ENCODE results near the gene SLC16A12. TPM values are rescaled to one million over a fixed set of nuclear protein-coding genes. Genes with fewer than 3 reads are reported as not detected.
"Not testable (repeated sequence)": the region's sequence is repeated elsewhere in the genome, so short reads cannot be mapped to it uniquely, and the experiment has no call there.

The SLC16A12 gene
- total RNA-seq, 3 donors from 2014 or later: not detected

- H3K27me3 Mint-ChIP-seq (ENCODE audit: low read depth): peaks cover 17% of the 10 kb centered on the region
- H3K4me1 Mint-ChIP-seq (ENCODE audit: low read depth): no peaks in the 10 kb centered on the region
- no peak overlapping the region for H3K4me3 Mint-ChIP-seq
- H3K9me3 Mint-ChIP-seq: no peaks in the 10 kb centered on the region
- ATAC-seq: no peak
- no peaks in the 10 kb centered on the region for H3K36me3 Mint-ChIP-seq (ENCODE audit: insufficient read depth)
- no peak for DNase-seq
Measured at GRCh38 chr10:89458784-89459183, 76.6 kb downstream of the SLC16A12 start.

DNA sequence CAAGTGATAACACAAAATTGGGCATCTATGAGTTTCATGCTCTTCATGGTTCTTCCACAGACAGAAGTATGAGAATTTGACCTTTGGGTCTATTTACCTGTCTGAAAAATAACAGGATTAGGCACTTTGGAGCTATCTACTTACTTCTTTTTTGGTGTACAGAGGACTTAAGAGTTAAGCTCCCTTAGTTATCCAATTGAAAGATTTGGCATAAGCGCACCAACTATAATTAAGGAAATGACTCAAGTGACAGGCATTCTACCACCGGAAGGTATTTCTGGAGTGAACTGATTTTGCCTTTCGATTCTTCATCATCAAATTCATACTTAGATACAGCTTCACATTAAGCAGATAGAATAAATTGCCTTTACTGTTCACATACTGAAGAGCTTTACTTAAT is 77.1 kb downstream of the SLC16A12 start:
- H3K27me3 Mint-ChIP-seq (ENCODE audit: low read depth): peaks cover 17% of the 10 kb centered on the region
- DNase-seq: no peak
- no peaks in the 10 kb centered on the region for H3K36me3 Mint-ChIP-seq (ENCODE audit: insufficient read depth)

DNA sequence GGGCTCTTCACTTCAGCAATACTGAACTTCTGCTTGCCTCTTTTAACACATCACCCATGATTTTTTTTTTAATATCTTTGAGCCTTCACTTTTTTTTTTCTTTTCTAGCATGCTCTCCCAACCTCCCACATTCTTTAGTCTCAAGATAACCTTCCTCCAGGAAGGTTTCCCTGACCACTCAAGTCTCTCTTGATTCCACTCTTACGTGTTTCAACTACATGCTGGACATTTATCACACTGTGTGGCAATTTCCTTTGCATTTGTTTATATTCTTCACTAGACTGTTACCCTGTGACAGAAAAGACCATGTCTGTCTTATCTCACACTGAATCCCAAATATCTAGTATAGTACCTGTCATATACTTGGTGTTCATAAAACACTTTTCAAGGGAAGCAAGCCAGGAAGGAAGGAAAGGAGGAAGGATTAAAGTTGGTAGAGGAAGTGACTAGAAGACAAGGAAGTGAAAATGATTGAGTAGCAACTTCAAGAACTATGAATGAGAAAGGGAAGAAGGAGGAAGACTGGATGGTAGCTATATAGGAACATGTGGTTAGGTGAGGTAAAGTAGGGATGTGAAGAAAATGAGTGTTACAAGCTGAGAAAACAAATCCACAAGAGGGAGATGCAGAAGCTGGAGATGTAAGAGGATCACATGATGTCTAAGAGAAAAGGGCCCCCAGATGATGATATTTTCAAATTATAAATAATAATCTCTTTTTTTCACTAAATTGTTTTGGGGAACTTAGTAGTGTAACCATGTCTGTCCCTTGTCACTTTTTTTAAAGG is 80.6 kb downstream of the SLC16A12 start:
- no peak for ATAC-seq
- H3K4me1 Mint-ChIP-seq (ENCODE audit: low read depth): no peaks in the 10 kb centered on the region
- H3K27me3 Mint-ChIP-seq (ENCODE audit: low read depth): peaks cover 14% of the 10 kb centered on the region
- no peaks in the 10 kb centered on the region for H3K36me3 Mint-ChIP-seq (ENCODE audit: insufficient read depth)
- H3K4me3 Mint-ChIP-seq: no peak overlapping the region
- no peak for DNase-seq
- no peaks in the 10 kb centered on the region for H3K9me3 Mint-ChIP-seq

More for the DNA sequence above, 77.1 kb downstream of the SLC16A12 start:
- no peak for ATAC-seq
- no peaks in the 10 kb centered on the region for H3K9me3 Mint-ChIP-seq
- H3K4me1 Mint-ChIP-seq (ENCODE audit: low read depth): no peaks in the 10 kb centered on the region
- no peak overlapping the region for H3K4me3 Mint-ChIP-seq

DNA sequence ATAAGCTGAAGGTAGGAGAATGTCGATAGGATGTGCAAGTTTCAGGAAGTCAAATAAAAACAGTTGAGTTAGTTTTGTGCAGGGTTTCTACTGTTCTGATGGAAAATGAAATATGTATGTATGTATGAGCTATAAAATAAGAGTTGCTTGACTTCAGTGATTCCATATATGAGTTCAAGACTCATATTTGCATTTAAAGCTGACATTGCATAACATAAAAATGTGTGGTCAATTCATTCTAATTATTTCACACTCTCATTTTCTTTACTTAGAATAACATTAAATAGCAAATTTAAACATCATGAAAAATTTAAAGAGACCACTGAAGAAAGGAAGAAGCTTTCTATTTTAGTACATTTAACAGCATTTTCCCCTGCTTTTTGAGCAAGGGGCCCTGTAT is 83.2 kb downstream of the SLC16A12 start:
- DNase-seq: no peak
- H3K9me3 Mint-ChIP-seq: no peaks in the 10 kb centered on the region
- H3K4me3 Mint-ChIP-seq: no peak overlapping the region
- peaks cover 9% of the 10 kb centered on the region for H3K27me3 Mint-ChIP-seq (ENCODE audit: low read depth)
- no peaks in the 10 kb centered on the region for H3K4me1 Mint-ChIP-seq (ENCODE audit: low read depth)
- no peaks in the 10 kb centered on the region for H3K36me3 Mint-ChIP-seq (ENCODE audit: insufficient read depth)
- ATAC-seq: no peak

DNA sequence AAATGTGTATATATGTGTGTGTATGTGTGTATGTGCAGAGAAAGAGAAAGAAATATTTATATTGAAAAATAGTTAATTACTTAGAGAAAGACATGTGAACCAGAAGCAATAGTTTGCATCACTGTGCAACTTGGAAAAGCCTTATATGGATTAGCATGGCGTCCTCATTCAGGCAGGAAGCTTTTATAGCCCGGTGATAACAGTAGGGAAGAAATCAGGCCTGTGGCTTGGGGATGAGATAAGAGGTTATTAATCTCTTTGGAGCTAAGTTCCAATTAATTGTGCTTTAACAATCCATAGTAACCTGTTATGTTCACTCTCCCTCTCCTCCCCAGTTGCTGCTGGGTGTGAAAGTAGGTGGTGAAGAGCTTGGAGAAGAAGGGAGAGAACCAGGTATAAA is 84.5 kb downstream of the SLC16A12 start:
- Mint-ChIP-seq H3K36me3 (ENCODE audit: insufficient read depth) (no peaks in the 10 kb centered on the region), H3K9me3 (peaks cover 3% of the 10 kb centered on the region), H3K4me3 (no peak overlapping the region), H3K4me1 (ENCODE audit: low read depth) (no peaks in the 10 kb centered on the region), H3K27me3 (ENCODE audit: low read depth) (peaks cover 5% of the 10 kb centered on the region)
- ATAC-seq (no peak), DNase-seq (no peak)

DNA sequence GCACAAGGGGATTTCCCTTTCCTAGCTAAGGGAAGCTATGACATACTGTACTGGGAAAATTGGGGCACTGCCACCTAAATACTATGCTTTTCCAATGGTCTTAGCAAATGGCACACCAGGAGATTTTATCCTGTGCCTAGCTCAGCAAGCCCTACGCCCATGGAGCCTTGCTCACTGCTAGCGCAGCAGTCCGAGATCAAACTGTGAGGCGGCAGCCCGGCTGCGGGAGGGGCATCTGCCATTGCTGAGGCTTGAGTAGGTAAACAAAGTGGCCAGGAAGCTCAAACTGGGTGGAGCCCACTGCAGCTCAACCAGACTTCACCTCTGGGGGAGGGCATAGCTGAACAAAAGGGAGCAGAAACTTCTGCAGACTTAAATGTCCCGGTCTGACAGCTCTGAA is 90.6 kb downstream of the SLC16A12 start:
- H3K4me3 Mint-ChIP-seq, ATAC-seq: not testable (repeated sequence)
- H3K27me3 Mint-ChIP-seq (ENCODE audit: low read depth): peaks cover 16% of the 10 kb centered on the region

DNA sequence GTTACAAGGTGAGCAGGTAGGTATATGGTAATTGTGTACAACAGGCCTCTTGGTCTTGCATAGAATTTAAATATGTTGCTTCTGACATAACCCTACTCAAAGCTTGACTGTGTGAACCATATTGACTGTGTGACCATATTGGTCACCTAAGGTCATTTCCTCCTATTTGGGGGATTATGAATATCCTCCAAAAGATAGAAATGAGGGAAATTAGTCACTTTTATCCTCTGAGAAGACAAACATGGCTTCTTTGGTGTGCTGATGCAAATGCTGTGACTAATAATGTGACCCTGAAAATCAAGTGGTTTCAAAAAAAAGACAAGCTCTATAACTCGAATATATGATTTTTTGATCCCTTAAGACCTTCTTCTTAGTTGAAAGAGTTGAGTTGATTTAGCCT is 93.1 kb downstream of the SLC16A12 start:
- DNase-seq (no peak), ATAC-seq (no peak)
- Mint-ChIP-seq H3K9me3 (peaks cover 7% of the 10 kb centered on the region), H3K36me3 (ENCODE audit: insufficient read depth) (no peaks in the 10 kb centered on the region), H3K4me1 (ENCODE audit: low read depth) (no peaks in the 10 kb centered on the region), H3K4me3 (no peak overlapping the region), H3K27me3 (ENCODE audit: low read depth) (peaks cover 24% of the 10 kb centered on the region)

More for the DNA sequence above, 90.6 kb downstream of the SLC16A12 start:
- not testable (repeated sequence) for DNase-seq; H3K36me3 Mint-ChIP-seq (ENCODE audit: insufficient read depth); H3K4me1 Mint-ChIP-seq (ENCODE audit: low read depth); H3K9me3 Mint-ChIP-seq

DNA sequence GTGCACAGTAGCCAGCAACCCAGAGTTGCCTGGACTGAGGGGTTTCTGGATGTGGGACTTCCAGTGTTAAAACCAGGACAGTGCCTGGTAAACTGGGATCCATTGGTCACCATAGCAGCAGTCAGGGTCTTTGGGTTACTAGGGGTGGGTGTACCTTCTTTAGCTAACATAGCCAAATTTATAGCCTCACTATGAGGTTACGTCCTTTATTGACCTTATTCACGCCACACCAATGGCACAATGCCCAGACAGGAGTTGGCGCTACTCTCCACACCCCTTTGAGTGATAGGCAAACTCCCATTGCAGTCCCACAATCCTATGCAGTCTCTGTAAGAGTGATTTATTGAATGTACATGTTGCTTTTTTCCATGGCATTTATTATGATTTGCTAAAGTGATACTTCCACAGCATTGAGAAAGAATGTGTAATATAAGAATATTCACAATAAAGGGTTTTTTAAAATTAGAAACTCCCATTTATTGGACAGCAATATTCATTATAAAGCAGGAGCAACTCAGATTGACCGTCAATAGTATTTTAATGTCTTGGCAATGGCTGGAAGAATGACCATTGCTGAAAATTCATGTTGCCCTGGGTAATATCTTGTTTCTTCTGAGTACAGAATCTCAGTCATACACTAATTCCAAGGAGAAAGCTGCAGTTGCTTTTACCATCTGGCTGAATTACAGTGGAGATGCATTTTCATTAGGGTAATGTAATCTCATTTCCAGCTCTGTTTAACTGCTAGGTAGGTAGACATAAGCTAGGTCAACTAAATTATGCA is 95.0 kb downstream of the SLC16A12 start:
- Mint-ChIP-seq H3K36me3 (ENCODE audit: insufficient read depth) (no peaks in the 10 kb centered on the region), H3K27me3 (ENCODE audit: low read depth) (peaks cover 35% of the 10 kb centered on the region)

GRCh38 chr10:89438525-89438924 is 96.9 kb downstream of the SLC16A12 start:
- no peaks in the 10 kb centered on the region for H3K9me3 Mint-ChIP-seq
- DNase-seq: no peak
- no peak for ATAC-seq
- no peak overlapping the region for H3K4me3 Mint-ChIP-seq
- H3K4me1 Mint-ChIP-seq (ENCODE audit: low read depth): no peaks in the 10 kb centered on the region
- H3K36me3 Mint-ChIP-seq (ENCODE audit: insufficient read depth): no peaks in the 10 kb centered on the region
- peaks cover 32% of the 10 kb centered on the region for H3K27me3 Mint-ChIP-seq (ENCODE audit: low read depth)

More for the DNA sequence above, 95.0 kb downstream of the SLC16A12 start:
- no peak overlapping the region for H3K4me3 Mint-ChIP-seq
- ATAC-seq (no peak), DNase-seq (no peak)
- no peaks in the 10 kb centered on the region for H3K9me3 Mint-ChIP-seq
- no peaks in the 10 kb centered on the region for H3K4me1 Mint-ChIP-seq (ENCODE audit: low read depth)

DNA sequence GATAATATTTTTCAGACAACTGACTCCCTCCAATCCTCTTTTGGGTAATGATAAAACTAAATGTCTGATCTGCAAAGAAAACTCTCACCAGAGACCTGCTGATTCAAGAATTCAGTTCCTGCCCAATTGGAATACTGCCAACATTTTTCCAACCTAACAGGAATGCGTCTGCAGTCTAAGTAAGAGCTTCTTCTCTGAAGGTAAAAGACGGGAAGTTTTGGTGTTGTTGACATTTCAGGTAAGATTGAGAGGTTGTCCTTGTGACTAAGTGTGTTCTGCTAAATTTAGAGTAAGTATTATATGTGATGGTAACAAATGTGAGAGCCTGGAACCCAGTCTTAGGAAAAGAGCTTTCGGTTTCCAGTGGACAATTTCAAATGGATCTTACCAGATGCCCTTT is 103.4 kb downstream of the SLC16A12 start:
- DNase-seq: no peak
- no peaks in the 10 kb centered on the region for H3K9me3 Mint-ChIP-seq
- H3K36me3 Mint-ChIP-seq (ENCODE audit: insufficient read depth): no peaks in the 10 kb centered on the region
- H3K4me1 Mint-ChIP-seq (ENCODE audit: low read depth): no peaks in the 10 kb centered on the region
- H3K4me3 Mint-ChIP-seq: no peak overlapping the region
- no peak for ATAC-seq
- peaks cover 15% of the 10 kb centered on the region for H3K27me3 Mint-ChIP-seq (ENCODE audit: low read depth)

- DNase-seq: no peak
- Mint-ChIP-seq H3K36me3 (ENCODE audit: insufficient read depth) (no peaks in the 10 kb centered on the region), H3K4me3 (no peak overlapping the region), H3K4me1 (ENCODE audit: low read depth) (no peaks in the 10 kb centered on the region), H3K9me3 (no peaks in the 10 kb centered on the region), H3K27me3 (ENCODE audit: low read depth) (peaks cover 5% of the 10 kb centered on the region)
- no peak for ATAC-seq
Measured at GRCh38 chr10:89428877-89429276, 106.5 kb downstream of the SLC16A12 start.

- Mint-ChIP-seq H3K9me3 (no peaks in the 10 kb centered on the region), H3K36me3 (ENCODE audit: insufficient read depth) (no peaks in the 10 kb centered on the region), H3K4me3 (no peak overlapping the region), H3K27me3 (ENCODE audit: low read depth) (peaks cover 5% of the 10 kb centered on the region), H3K4me1 (ENCODE audit: low read depth) (peaks cover 2% of the 10 kb centered on the region)
- no peak for DNase-seq
- ATAC-seq: no peak
Measured at GRCh38 chr10:89427629-89428028, 107.8 kb downstream of the SLC16A12 start.

DNA sequence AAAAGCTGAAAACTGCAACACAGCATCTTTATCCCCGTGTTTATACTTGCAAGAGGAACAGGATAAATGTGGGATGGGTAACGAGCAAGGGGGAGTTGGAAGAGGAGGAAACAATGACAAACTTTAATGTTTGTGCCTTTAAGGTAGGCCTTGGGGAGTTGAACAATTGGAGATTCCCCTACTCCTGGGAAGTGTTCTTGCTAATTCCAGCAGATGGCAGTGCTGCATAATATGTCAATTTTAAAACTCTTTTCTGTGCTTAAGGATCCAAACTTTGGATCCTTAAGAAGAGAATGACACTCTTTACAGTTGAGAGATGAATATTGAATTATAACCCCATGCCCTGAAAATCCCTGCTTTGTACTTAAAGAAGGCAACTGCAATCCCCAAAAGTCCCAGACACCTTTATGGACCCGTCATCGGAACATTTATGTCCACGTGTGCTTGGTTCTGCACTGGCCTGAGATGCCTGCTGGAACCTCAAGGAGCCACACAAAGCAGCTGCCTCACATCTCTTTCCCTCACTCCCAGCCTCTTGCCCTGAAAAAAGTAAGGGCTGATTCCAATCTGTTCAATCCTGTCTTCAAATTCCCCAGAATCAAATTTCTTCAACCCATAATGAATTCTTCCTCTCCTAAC is 109.0 kb downstream of the SLC16A12 start:
- ATAC-seq (peak in 1 of 2 donors; percentile 46), DNase-seq (no peak)
- Mint-ChIP-seq H3K4me3 (no peak overlapping the region), H3K36me3 (ENCODE audit: insufficient read depth) (peaks cover 2% of the 10 kb centered on the region), H3K27me3 (ENCODE audit: low read depth) (peaks cover 5% of the 10 kb centered on the region), H3K4me1 (ENCODE audit: low read depth) (peaks cover 2% of the 10 kb centered on the region), H3K9me3 (no peaks in the 10 kb centered on the region)

GRCh38 chr10:89425000-89425399 is 110.4 kb downstream of the SLC16A12 start:
- Mint-ChIP-seq H3K4me3 (no peak overlapping the region), H3K27me3 (ENCODE audit: low read depth) (peaks cover 4% of the 10 kb centered on the region), H3K9me3 (no peaks in the 10 kb centered on the region), H3K36me3 (ENCODE audit: insufficient read depth) (peaks cover 12% of the 10 kb centered on the region), H3K4me1 (ENCODE audit: low read depth) (peaks cover 13% of the 10 kb centered on the region)
- no peak for ATAC-seq
- DNase-seq: no peak

All from activated T-cell treated with anti-CD3 and anti-CD28 coated beads, Interleukin-2, amount 50 U/mL, for 4 hours (primary cell).